HG02759 (cell line): Measurements from ENCODE around the gene ST6GALNAC4.

Experiments used
- ATAC-seq: cut with Tn5 transposase; IDR thresholded peaks from one replicate; pipeline ENCODE4 v1.9.1; 2021; ENCODE audit warnings: mild to moderate bottlenecking, moderate library complexity; ENCODE audit not compliant: unreplicated experiment

The ST6GALNAC4 gene

GRCh38 chr9:127931092-127931881, 14.4 kb upstream of the ST6GALNAC4 start:
- ATAC-seq: peak; percentile 30

- ATAC-seq: peak; percentile 85
Measured at GRCh38 chr9:127930231-127931091, 13.6 kb upstream of the ST6GALNAC4 start, which contains the start of gene PIP5KL1. Gene PIP5KL1 (minus strand): TSS chr9:127930777. CDS start chr9:127930752, 25 bp downstream.

- ATAC-seq: no peak
Measured at GRCh38 chr9:127929625-127929979, 12.8 kb upstream of the ST6GALNAC4 start.

GRCh38 chr9:127928676-127929624, 12.1 kb upstream of the ST6GALNAC4 start:
- ATAC-seq: no peak

DNA sequence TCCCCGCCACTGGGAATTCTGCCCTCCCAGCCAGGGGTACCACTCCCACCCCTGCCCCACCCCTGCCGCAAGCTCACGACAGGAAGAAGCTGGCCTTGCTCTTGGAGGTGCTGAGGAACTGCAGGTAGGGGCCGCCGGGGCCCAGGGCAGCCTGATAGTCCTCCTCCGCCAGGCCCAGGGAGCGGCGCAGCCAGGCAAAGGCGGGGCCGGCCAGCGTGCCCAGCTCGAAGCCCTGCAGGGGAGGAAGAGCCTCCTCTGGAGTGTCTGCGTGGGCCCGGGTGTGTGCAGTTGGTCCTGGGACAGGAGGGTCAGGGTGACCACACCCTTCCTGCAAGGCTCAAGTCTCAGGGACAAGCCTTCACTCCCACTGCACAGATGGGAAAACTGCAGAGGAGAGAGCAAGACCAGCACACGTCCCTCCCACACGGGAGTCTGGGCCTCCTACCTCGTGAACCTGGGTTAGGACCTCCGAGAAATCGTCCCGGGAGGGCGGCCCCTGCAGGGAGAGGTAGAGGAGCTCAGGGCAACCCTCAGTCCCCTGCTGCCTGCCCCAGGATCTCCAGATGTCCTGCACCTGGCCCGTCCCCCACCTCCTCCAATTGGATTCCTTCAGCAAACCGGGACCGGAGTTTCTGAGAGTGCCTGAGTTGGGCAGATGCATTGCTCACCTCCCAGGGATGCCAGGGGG, 11.3 kb upstream of the ST6GALNAC4 start:
- ATAC-seq: no peak

GRCh38 chr9:127927201-127927987, 10.6 kb upstream of the ST6GALNAC4 start:
- ATAC-seq: no peak

DNA sequence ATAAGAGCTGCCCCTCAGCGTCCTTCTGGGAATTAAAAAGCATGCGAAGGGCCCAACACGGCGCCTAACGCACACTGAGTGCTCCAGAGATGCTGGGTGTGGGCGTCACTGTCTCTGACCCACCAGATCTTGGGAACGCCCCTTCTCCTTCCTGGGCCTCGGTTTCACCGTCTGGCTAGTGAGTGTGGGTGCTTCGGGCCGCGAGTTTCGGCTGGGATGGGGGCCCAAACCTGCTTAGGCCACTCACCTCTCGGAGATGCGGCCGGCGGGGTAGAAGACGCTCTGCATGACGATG, 10.0 kb upstream of the ST6GALNAC4 start:
- ATAC-seq: no peak

GRCh38 chr9:127925959-127926905, 9.4 kb upstream of the ST6GALNAC4 start:
- ATAC-seq: no peak

GRCh38 chr9:127924736-127925444, 8.0 kb upstream of the ST6GALNAC4 start:
- no peak for ATAC-seq

DNA sequence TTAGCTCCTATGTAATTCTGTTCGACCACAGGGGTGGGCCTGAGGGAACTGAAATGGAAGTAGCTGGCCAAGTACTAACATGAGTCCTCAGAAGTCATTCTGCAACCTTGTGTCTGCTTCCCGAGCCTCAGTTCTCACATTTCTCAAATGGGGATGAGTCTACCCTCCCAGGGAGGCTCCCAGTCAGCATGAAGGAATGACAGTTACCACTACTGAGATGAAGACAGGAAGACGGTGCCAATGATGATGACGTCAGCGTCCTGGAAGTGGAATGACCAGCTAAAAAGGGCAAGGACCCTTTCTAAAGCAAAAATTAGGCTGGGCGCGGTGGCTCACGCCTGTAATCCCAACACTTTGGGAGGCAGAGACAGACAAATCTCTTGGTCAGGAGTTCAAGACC, 6.9 kb upstream of the ST6GALNAC4 start:
- ATAC-seq: no peak

GRCh38 chr9:127923046-127923445, 6.2 kb upstream of the ST6GALNAC4 start:
- ATAC-seq: no peak

DNA sequence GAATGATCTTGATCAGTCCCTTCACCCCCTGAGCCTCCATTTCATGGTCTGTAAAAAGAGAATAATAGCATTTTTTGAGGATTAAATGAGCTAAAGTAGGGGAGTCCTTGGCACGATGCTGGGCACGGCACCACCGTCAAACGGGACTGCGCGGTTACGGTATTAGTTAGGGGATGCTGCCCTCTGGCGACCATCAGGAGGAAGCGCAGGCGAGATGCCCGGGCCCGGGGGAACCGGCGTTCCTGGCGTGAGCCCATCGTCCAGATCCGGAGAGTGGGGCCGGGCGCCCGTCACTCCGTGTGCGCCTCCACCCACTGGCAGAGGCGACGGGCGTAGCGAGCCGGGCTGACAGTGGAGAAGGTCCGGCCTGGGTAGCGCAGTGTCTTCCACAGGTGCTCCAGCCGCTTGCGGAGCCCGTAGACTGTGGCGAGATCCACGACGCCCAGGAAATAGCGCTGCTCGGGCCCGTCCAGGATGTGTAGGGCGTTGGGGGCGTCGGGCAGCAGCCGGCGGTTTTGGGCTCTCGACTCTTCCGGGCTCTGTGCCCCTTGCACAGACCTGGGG, 4.8 kb upstream of the ST6GALNAC4 start:
- ATAC-seq: no peak

GRCh38 chr9:127920794-127921193, 4.0 kb upstream of the ST6GALNAC4 start:
- ATAC-seq: no peak

GRCh38 chr9:127919253-127919815, 2.5 kb upstream of the ST6GALNAC4 start:
- no peak for ATAC-seq

DNA sequence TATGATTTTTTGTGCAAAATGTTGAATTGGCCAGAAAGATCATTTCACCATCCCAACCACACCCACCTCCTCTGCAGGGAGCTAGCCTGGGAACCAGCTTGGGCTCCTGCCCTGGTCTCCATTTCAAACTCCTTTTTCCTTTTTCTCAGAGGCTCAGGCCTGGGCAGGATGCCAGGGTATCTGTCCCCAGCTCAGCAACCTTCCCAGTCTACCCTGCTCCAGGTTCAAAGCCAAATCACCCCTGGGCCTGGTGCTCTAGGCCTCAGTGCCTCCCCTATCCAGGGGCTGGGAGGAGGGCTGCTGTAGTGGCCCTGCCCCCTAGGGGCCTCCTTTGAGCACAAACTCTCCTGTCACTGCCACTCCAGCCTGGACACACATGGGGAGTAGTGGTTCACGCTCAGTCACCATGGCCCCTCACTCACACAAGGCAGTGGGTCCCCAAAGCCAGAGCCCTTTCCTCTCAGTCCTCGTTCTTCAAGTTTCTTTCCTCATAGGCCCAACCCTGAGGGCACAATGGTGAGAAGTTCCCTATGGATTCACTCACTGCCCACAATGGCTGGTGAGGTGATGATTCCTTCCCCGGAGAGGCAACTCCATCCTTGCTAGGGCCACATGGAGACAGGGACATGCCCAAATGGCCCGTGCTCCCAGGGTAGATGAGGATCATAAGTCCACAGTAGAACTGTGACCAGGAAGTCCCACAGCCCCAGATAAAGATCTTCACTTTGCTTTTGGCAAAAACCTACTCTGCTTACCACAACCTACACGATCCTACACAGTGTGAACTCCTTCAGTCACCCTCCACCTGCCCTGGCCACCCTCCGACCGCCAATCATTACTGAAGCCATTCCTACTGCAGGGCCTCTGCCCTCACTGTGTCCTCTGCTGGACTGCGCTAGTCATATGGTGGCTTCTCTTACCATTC, 1.6 kb upstream of the ST6GALNAC4 start:
- ATAC-seq: no peak

DNA sequence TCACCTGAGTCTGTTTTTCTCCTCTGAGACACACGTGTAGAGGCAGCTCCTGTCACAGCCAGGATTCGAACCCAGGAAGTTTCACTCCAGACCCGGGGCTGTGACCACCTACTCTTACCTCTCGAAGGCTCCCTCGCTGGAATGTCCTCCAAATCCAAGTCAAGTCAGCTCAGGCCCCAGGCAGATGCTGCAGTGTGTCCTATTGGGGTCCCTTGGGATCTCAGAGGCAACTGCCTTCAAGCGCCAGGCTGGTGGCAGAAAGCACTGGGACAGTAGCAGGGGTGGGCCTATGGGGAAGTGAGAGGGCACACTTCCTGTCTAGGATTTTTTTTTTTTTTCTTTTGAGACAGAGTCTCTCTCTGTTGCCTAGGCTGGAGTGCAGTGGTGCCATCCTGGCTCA, 762 bp upstream of the ST6GALNAC4 start:
- peak; percentile 27 for ATAC-seq
